Fibroblast of gingiva (primary cell): ENCODE data around the gene ERN2.
A peak's percentile ranks its signal among the peaks of the same experiment; 100 is the strongest.
"Not testable (repeated sequence)": the region's sequence is repeated elsewhere in the genome, so short reads cannot be mapped to it uniquely, and the experiment has no call there.

Source experiments
- DNase-seq: peaks from one replicate; pipeline ENCODE4 v3.0.0-alpha.2; 2011; ENCODE audit warnings: low read depth

The ERN2 gene

GRCh38 chr16:23712976-23713375 lies at the start of gene ERN2:
TSS of gene ERN2 (minus strand) at chr16:23713222. CDS start at chr16:23713187, 35 bp downstream.
- no peak for DNase-seq

DNA sequence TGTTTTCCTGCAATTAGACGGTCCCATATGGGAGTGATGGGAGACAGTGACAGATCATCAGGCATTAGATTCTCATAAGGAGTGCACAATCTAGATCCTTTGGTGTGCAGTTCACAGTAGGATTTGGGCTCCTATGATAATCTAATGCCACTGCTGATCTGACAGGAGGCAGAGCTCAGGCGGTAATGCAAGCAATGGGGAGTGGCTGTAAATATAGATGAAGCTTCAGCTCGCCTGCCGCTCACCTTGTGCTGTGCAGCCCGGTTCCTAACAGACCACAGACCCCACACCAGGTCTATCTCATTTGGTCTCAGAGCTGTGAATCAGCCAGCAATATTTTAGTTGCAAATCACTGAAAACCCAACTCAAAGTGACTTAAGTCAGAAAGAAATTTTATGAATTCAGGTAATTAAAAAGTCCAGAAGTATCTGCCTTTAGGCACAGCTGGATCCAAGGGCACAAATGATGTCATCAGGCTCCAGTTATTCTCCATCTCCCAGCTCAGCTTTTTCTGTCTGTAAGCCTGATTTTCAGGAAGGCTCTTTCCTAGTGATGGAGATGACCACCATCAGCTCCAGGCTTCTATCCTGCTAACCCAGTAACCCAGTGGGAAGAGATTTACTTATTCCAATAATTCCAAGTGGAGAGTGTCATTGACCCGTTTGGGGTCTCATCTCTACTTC lies 45.1 kb upstream of the ERN2 start:
- no peak for DNase-seq

GRCh38 chr16:23757116-23757515 lies 44.1 kb upstream of the ERN2 start:
- DNase-seq: no peak

DNA sequence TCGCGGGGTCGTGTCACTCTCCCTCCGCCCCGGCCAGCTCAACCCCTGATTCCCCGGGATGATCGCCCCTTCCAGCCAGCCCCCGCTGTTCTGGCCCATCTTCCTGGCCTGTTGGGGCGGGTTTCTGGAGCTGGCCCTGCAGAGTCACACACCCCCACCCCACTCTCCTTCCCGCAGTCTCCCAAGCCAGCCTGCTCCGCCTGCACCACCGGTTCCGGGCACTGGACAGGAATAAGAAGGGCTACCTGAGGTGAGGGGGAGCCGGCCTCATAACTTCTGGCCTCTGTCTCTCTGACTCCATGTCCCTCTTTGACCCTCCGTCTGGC lies 42.4 kb upstream of the ERN2 start:
- DNase-seq: no peak

DNA sequence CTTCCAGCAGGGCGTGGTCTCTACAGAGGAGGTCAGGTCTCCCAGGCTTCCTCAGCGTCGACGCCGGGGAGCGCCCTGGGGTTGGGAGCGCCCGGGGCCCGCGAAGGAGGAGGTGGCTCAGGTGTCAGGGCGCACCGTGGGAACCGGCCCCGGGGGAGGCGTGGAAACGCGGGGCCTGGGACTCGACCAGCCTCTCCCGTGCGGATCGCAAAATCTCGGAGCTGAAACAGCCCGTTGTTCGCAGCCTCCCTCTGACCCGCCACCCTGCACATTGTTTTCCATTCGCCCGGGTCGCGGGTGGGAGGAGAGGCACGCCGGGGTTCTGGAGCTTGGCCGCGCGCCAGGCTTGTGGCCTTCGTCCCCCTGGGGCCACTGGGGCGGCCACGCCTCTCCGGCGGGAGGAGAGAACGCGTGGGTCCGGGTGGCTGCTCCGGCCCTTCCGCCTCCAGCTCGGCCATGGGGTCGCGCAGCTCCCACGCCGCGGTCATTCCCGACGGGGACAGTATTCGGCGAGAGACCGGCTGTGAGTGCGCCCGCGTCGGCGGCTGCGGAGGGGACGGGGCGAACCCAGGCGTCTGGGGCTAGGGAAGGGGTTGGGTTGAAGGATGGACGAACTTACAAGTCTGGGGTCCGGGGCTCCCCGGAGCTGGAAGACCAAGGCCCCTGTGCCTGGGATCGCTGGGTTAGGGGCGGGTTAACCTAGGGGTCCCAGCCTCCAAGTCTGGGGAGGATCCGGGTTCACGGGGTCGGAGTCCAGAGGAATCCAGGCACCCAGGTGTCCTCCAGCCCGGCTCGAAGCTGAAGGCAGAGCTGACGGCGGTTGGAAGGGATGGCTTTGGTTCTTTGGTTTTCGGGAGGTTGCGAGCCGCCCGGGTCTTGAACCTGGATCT lies 41.8 kb upstream of the ERN2 start, which contains the start of gene CHP2:
CHP2 (plus strand) TSS at position 433 of the 890 bp plus-strand sequence; CDS start at position 457, 24 bp downstream.
- DNase-seq: no peak

GRCh38 chr16:23753908-23754593 lies 41.0 kb upstream of the ERN2 start:
- DNase-seq: no peak

DNA sequence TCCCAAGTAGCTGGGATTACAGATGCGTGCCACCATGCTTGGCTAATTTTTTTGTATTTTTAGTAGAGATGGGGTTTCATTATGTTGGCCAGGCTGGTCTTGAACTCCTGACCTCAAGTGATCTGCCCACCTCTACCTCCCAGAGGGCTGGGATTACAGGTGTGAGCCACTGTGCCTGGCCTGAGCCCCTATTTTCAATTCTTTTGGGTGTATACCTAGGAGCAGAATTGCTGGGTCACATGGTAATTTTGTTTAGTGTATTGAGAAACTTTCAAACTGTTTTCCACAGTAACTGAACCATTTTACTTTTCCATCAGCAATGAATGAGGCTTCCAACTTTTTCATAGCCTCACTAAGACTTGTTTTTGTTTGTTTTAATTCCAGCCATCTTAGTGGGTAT lies 38.0 kb upstream of the ERN2 start:
- not testable (repeated sequence) for DNase-seq

DNA sequence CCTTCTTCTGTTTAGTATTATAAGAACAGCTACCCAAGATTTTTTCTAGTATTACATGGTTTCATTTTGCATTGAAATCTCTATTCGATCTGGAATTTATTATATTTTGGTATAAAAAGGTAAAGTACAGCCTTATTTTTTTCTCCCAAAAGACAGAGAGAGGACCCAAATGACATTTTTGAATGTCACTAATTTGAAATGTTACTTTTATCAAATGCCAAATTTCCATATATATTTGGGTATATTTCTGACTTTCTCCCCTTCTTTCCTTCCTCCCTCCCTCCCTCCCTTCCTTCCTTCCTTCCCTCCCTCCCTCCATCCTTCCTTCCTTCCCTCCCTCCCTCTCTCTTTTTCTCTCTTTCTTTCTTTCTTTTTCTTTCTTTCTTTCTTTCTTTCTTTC lies 35.6 kb upstream of the ERN2 start:
- no peak for DNase-seq

- no peak for DNase-seq
Measured at GRCh38 chr16:23745263-23745662, 32.2 kb upstream of the ERN2 start.

- DNase-seq: no peak
Measured at GRCh38 chr16:23742766-23743165, 29.7 kb upstream of the ERN2 start.

GRCh38 chr16:23741675-23742303 lies 28.8 kb upstream of the ERN2 start:
- DNase-seq: no peak

DNA sequence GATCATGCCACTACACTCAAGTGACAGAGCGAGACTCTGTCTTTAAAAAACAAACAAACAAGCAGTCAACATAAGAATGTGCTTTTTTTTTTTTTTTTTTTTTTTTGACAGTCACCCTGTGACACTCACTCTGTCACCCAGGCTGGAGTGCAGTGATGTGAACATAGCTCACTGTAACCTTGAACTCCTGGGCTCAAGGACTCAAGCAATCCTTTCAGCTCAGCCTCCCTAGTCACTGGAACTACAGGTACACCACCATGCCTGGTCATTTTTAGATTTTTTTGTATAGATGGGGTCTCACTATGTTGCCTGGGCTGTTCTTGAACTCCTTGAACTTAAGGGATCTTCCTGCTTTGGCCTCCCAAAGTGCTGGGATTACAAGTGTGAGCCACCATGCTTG lies 26.5 kb upstream of the ERN2 start:
- DNase-seq: no peak

DNA sequence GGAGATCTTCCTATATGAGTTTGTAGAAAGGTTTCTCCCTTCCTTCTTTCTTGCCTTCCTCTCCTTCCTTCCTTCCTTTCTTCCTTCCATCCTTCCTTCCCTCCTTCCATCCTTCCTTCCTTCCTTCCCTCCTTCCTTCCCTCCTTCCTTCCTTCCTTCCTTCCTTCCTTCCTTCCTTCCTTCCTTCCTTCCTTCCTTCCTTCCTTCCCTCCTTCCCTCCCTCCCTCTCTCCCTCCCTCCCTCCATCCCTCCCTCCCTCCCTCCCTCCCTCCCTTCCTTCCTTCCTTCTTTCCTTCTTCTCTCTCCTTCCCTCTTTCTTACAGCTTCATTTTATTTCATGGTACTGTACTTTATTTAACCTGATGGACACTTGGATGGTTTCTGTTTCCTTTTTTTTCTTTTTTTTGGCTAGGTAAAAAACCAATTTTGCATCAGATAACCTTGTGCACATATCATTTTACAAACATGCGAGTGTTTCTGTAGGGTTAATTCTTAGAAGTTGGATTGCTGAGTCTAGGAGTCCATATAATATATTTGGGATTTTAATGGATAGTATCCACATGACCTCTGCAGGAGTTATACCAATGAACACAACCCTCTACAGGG lies 24.5 kb upstream of the ERN2 start:
- DNase-seq: not testable (repeated sequence)

DNA sequence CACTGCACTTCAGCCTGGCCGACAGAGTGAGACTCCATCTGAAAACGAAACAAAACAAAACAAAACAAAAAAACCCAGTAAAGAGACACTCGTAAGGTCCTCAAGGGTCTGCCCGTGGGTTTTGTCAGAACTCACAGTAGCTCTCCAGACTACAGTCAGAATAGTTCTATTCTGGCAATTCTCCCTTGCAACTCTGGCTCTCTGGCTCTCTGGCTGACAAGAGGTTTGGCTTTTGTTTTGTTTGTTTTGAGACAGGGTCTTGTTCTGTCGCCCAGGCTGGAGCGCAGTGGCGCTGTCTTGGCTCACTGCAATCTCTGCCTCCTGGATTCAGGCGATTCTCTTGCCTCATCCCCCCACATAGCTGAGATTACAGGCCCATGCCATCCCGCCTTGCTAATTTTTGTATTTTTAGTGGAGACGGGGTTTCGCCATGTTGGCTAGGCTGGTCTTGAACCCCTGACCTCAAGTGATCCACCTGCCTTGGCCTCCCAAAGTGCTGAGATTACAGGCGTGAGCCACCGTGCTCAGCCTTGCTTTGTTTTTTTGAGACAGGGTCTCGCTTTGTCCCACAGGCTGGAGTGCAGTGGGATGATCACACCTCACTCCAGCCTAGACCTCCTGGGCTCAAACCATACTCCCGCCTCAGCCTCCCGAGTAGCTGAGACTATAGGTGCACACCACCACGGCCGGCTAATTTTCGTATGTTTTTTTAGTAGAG lies 21.3 kb upstream of the ERN2 start:
- DNase-seq: no peak

DNA sequence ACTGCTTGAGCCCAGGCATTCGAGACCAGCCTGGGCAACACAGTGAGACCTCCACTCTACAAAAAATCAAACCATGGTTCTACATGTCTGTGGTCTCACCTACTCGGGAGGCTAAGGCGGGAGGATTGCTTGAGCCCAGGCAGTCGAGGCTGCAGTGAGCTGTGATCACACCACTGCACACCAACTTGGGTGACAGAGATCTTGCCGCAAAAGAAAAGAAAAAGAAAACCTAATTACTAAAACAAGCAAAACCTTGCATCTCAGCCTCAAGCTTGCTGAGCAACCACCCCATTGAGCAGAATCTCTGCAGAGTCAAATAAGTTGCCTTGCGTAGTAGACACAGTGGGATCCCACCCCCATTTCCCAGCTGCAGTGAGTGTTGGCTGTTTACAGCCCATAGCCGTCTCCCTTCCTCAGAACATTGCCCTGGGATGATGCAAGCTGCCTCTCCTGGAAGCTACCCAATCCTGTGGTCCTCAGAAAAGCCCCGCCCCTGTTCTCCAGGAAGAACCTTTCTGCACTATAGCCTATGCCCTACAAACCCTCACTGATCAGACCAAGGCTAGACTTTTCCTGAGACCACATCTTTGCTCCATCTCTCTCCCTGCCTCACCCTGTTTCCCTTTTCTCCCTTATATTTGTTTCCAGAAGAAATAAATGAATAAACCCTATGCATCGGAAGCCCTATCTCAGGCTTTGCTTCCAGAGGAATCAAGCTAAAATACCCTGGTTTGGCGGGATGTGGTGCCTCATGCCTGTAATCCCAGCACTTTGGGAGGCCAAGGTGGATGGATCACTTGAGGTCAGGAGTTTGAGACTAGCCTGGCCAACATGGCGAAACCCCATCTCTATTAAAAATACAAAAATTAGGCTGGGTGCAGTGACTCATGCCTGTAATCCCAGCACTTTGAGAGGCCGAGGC lies 16.7 kb upstream of the ERN2 start:
- peak; percentile 38 for DNase-seq

DNA sequence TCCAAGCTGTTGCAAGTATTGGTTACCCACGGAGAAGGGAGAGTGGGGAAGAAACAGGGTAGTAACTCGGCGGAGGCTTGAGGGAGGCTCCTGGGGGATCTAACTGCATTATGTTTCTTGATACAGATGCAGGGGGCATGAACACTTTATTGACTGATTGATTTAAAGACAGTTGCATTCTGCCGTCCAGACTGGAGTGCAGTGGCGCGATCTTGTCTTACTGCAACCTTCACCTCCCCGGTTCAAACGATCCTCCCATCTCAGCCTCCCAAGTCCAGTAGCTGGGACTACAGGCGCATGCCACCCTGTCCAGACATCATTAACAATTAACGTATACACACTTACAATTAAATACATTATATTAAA lies 15.1 kb upstream of the ERN2 start:
- no peak for DNase-seq

GRCh38 chr16:23726710-23727109 lies 13.7 kb upstream of the ERN2 start:
- no peak for DNase-seq

DNA sequence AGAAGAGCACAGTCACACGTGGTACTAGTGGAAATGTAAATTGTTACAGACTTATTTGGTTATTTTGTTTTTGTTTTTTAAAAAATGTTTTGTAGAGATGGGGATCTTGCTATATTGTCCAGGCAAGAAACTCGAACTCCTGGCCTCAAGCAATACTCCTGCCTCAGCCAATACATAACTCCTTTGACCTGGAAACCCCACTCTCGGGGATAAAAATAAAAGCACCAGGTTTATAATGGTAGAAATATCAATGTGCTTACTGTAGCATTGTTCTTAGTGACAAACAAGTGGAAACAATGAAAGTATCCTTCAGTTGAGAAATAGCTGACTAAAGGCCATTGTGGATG lies 11.7 kb upstream of the ERN2 start:
- no peak for DNase-seq

GRCh38 chr16:23724096-23724784 lies 11.2 kb upstream of the ERN2 start:
- DNase-seq: peak; percentile 6
